ENCODE results near the gene GAPDHS.

- no peak for TF ChIP-seq EP300 (IDR thresholded peaks at IDR 0.05; ENCODE audit: borderline replicate concordance in 1 of 2, low read depth in 1 of 2, low read length in 1 of 2)
- no peak for TF ChIP-seq CTCF (IDR thresholded peaks at IDR 0.05)
- no peak for TF ChIP-seq MAX (IDR thresholded peaks at IDR 0.05; ENCODE audit: low read depth)
- TF ChIP-seq POLR2AphosphoS5 (IDR thresholded peaks at IDR 0.05; ENCODE audit: low read depth, low read length), result no peak
- no peak for TF ChIP-seq GABPA (IDR thresholded peaks at IDR 0.05; ENCODE audit: low read depth)
- TF ChIP-seq CHD2 (IDR thresholded peaks at IDR 0.05; ENCODE audit: low read length, partially characterized antibody), result no peak
- no peak for TF ChIP-seq SIN3A (IDR thresholded peaks at IDR 0.05; ENCODE audit: borderline replicate concordance, low read depth, low read length)
- no peak for TF ChIP-seq RAD21 (IDR thresholded peaks at IDR 0.05; ENCODE audit: low read length)
Measured at GRCh38 chr19:35529241-35530218, 3.7 kb upstream of the GAPDHS start.
